HEK293 (cell line): ENCODE measurements around the gene SULT2B1.

Experiments used
- CTCF ChIA-PET: fragments of 350-600 bp; formaldehyde crosslinking; extraction: SDS; loops from one replicate; lab custom pipeline; 2021; ENCODE audit warnings: antibody characterized with exemption; lab: Yijun Ruan, JAX
- POLR2A ChIA-PET: fragments of 300-600 bp; formaldehyde crosslinking; extraction: SDS; loops from one replicate; lab custom pipeline; 2020; ENCODE audit warnings: antibody characterized with exemption, inconsistent platforms; lab: Yijun Ruan, JAX
- H3K27ac ChIP-seq: fragments of 200-500 bp; sonication (Bioruptor generic); 2 replicates; pipeline ENCODE4 v1.5.1; 2014; ENCODE audit warnings: low read depth, low read length, control low read depth, inconsistent platforms; ENCODE audit errors: extremely low read depth
- H3K36me3 ChIP-seq, 2 experiments: fragments of 200-500 bp in 1 of 2; sonication (Bioruptor generic) in 1 of 2; 1 replicate in 1 of 2; 2 replicates in 1 of 2; pipeline ENCODE4 v1.5.1; 2014 to 2017; ENCODE audit warnings: inconsistent platforms in 2 of 2, low read length in 2 of 2; ENCODE audit not compliant: control insufficient read depth in 2 of 2, insufficient read depth in 1 of 2
- H3K4me1 ChIP-seq: fragments of 200-500 bp; sonication (Bioruptor generic); 2 replicates; pipeline ENCODE4 v1.5.1; 2014; ENCODE audit warnings: mild to moderate bottlenecking, low read length, inconsistent platforms; ENCODE audit not compliant: control insufficient read depth, insufficient read depth
- H3K4me3 ChIP-seq: 2 replicates; pipeline ENCODE4 v1.5.1; 2011; ENCODE audit warnings: low read depth, mild to moderate bottlenecking, control low read depth, low read length, moderate library complexity
- H3K9me3 ChIP-seq: fragments of 200-500 bp; sonication (Bioruptor generic); 2 replicates; pipeline ENCODE4 v1.5.1; 2014; ENCODE audit warnings: low read depth, low read length, inconsistent platforms; ENCODE audit not compliant: control insufficient read depth, insufficient read depth
- CTCF ChIP-seq: fragments of 450-650 bp; formaldehyde crosslinking; IDR thresholded peaks from 2 replicates; pipeline ENCODE4 v1.5.1; 2016; ENCODE audit warnings: missing biosample characterization, missing genetic modification characterization
- GLI2 ChIP-seq: fragments of 450-650 bp; formaldehyde crosslinking; IDR thresholded peaks from 2 replicates; pipeline ENCODE4; 2017; ENCODE audit warnings: missing biosample characterization, missing genetic modification characterization, low read depth, borderline replicate concordance
- KLF17 ChIP-seq: fragments of 450-650 bp; formaldehyde crosslinking; IDR thresholded peaks from 2 replicates; pipeline ENCODE4 v1.5.1; 2016; ENCODE audit warnings: missing biosample characterization, missing genetic modification characterization
- SALL2 ChIP-seq: fragments of 450-650 bp; formaldehyde crosslinking; IDR thresholded peaks from 2 replicates; pipeline ENCODE4 v1.5.0; 2017; ENCODE audit warnings: missing biosample characterization, mild to moderate bottlenecking, missing genetic modification characterization, borderline replicate concordance
- TSHZ1 ChIP-seq: fragments of 450-650 bp; formaldehyde crosslinking; IDR thresholded peaks from 2 replicates; pipeline ENCODE4 v1.5.1; 2016; ENCODE audit warnings: missing biosample characterization, missing genetic modification characterization, borderline replicate concordance
- WT1 ChIP-seq: fragments of 450-650 bp; formaldehyde crosslinking; IDR thresholded peaks from 2 replicates; pipeline ENCODE4 v1.5.1; 2016; ENCODE audit warnings: missing biosample characterization, missing genetic modification characterization
- ZBTB10 ChIP-seq: fragments of 450-650 bp; formaldehyde crosslinking; IDR thresholded peaks from 2 replicates; pipeline ENCODE4 v1.5.1; 2016; ENCODE audit warnings: missing biosample characterization, missing genetic modification characterization
- ZBTB17 ChIP-seq: fragments of 450-650 bp; formaldehyde crosslinking; IDR thresholded peaks from 2 replicates; pipeline ENCODE4 v1.5.1; 2016; ENCODE audit warnings: missing biosample characterization, missing genetic modification characterization
- ZEB2 ChIP-seq: fragments of 450-650 bp; formaldehyde crosslinking; IDR thresholded peaks from 2 replicates; pipeline ENCODE4 v1.5.1; 2016; ENCODE audit warnings: missing biosample characterization, missing genetic modification characterization
- ZNF211 ChIP-seq: fragments of 450-650 bp; formaldehyde crosslinking; IDR thresholded peaks from 2 replicates; pipeline ENCODE4 v1.5.1; 2016; ENCODE audit warnings: low read depth, missing biosample characterization, missing genetic modification characterization
- ZNF223 ChIP-seq: fragments of 450-650 bp; formaldehyde crosslinking; IDR thresholded peaks from 2 replicates; pipeline ENCODE4 v1.5.1; 2016; ENCODE audit warnings: missing biosample characterization, missing genetic modification characterization
- ZNF248 ChIP-seq: fragments of 450-650 bp; formaldehyde crosslinking; IDR thresholded peaks from 2 replicates; pipeline ENCODE4 v1.5.1; 2017; ENCODE audit warnings: missing biosample characterization, missing genetic modification characterization
- ZNF335 ChIP-seq: fragments of 450-650 bp; formaldehyde crosslinking; conservative IDR thresholded peaks from 2 replicates; pipeline ENCODE4 v1.5.1; 2016; ENCODE audit warnings: missing biosample characterization, missing genetic modification characterization
- ZNF394 ChIP-seq: fragments of 450-650 bp; formaldehyde crosslinking; IDR thresholded peaks from 2 replicates; pipeline ENCODE4 v1.5.1; 2016; ENCODE audit warnings: missing biosample characterization, missing genetic modification characterization, mild to moderate bottlenecking, moderate library complexity, borderline replicate concordance
- ZNF404 ChIP-seq: fragments of 450-650 bp; formaldehyde crosslinking; IDR thresholded peaks from 2 replicates; pipeline ENCODE4 v1.5.1; 2017; ENCODE audit warnings: missing biosample characterization, missing genetic modification characterization
- ZNF513 ChIP-seq: fragments of 450-650 bp; IDR thresholded peaks from 2 replicates; pipeline ENCODE4 v1.5.1; 2018; ENCODE audit warnings: missing biosample characterization, missing genetic modification characterization
- ZNF514 ChIP-seq: fragments of 450-650 bp; formaldehyde crosslinking; IDR thresholded peaks from 2 replicates; pipeline ENCODE4 v1.5.1; 2016; ENCODE audit warnings: missing biosample characterization, missing genetic modification characterization
- ZNF548 ChIP-seq: fragments of 450-650 bp; formaldehyde crosslinking; IDR thresholded peaks from 2 replicates; pipeline ENCODE4 v1.5.1; 2016; ENCODE audit warnings: missing biosample characterization, missing genetic modification characterization
- ZNF610 ChIP-seq: fragments of 450-650 bp; formaldehyde crosslinking; IDR thresholded peaks from 2 replicates; pipeline ENCODE4 v1.5.1; 2016; ENCODE audit warnings: missing biosample characterization, missing genetic modification characterization, borderline replicate concordance
- ZNF664 ChIP-seq: fragments of 450-650 bp; formaldehyde crosslinking; IDR thresholded peaks from 2 replicates; pipeline ENCODE4 v1.5.1; 2016; ENCODE audit warnings: missing biosample characterization, missing genetic modification characterization

SULT2B1 gene

GRCh38 chr19:48619692-48620585 lies 68.0 kb downstream of the SULT2B1 start:
- H3K9me3 ChIP-seq: no peaks in the 10 kb centered on the region
- H3K36me3 ChIP-seq: peaks cover 14 to 40% of the 10 kb centered on the region in 2 experiments
- H3K4me1 ChIP-seq: peaks cover 34% of the 10 kb centered on the region
- TF ChIP-seq ZNF223 (tag by site-specific recombination): no peak
- 0 out of 2 replicates have a peak, but pooled peaks have one; percentile 14 for TF ChIP-seq ZBTB17 (tag by site-specific recombination)
- peak; percentile 43; the same call in 1 of the 2 replicates for TF ChIP-seq CTCF (tag by site-specific recombination)
- 0 out of 2 replicates have a peak, but pooled peaks have one; percentile 9 for TF ChIP-seq ZNF394 (tag by site-specific recombination)
- TF ChIP-seq ZNF335 (tag by site-specific recombination): peak; percentile 46; the same call in 1 of the 2 replicates
- no peak for TF ChIP-seq GLI2 (tag by site-specific recombination)
- peak; percentile 67; the same call in 1 of the 2 replicates for TF ChIP-seq ZBTB10 (tag by site-specific recombination)
- no peak for TF ChIP-seq SALL2 (tag by site-specific recombination)
- TF ChIP-seq ZNF664: peak; percentile 96
- TF ChIP-seq ZNF610 (tag by site-specific recombination): 0 out of 2 replicates have a peak, but pooled peaks have one; percentile 51
- 0 out of 2 replicates have a peak, but pooled peaks have one; percentile 18 for TF ChIP-seq ZNF513 (tag by site-specific recombination)
- TF ChIP-seq, all 188 proteins: peak for 8
- POLR2A ChIA-PET: interaction anchor here (0.5 to 1.8 kb wide), 44 partner anchors 10 to 1247 kb away, joined by 3 to 97 read pairs (median 5); partner anchors contain the start of genes ALDH16A1, CA11, IZUMO1 and KDELR1
- Histone ChIP-seq H3K27ac (peak overlapping the region; percentile 100), H3K4me3 (peak overlapping the region; percentile 40)
- CTCF ChIA-PET: interaction anchor here (0.6 to 1.1 kb wide), 5 partner anchors 35 to 606 kb away, joined by 3 to 6 read pairs (median 3); no protein-coding TSS in a partner anchor

GRCh38 chr19:48623556-48624066 lies 71.6 kb downstream of the SULT2B1 start:
- Histone ChIP-seq H3K36me3 (peaks cover 0 to 19% of the 10 kb centered on the region in 2 experiments; a peak in 1 of 3 replicates), H3K4me3 (peak overlapping the region; percentile 17), H3K27ac (peak overlapping the region; percentile 51), H3K4me1 (peaks cover 10% of the 10 kb centered on the region), H3K9me3 (no peaks in the 10 kb centered on the region)
- POLR2A ChIA-PET: interaction anchor here (0.5 to 3.3 kb wide), 11 partner anchors 8 to 268 kb away, joined by 3 to 28 read pairs (median 4); partner anchors contain the start of genes DBP and FAM83E
- CTCF ChIA-PET: interaction anchor here (0.6 to 1.5 kb wide), 4 partner anchors 22 to 442 kb away, joined by 3 to 5 read pairs (median 4); partner anchors contain the start of gene CA11
- TF ChIP-seq ZNF514 (tag by site-specific recombination) (no peak), ZNF548 (no peak), ZEB2 (peak; percentile 36; the same call in 1 of the 2 replicates), ZNF211 (tag by site-specific recombination) (no peak), ZNF248 (no peak), ZNF404 (tag by site-specific recombination) (0 out of 2 replicates have a peak, but pooled peaks have one; percentile 37), ZBTB17 (tag by site-specific recombination) (peak; percentile 93; the same call in 1 of the 2 replicates), KLF17 (tag by site-specific recombination) (peak; percentile 42; the same call in 1 of the 2 replicates), TSHZ1 (tag by site-specific recombination) (no peak), WT1 (tag by site-specific recombination) (0 out of 2 replicates have a peak, but pooled peaks have one; percentile 34)
